Ishikawa (cell line): ENCODE results near the gene SUN1.

ENCODE experiments used
- CEBPB ChIP-seq: IDR thresholded peaks from 2 replicates; pipeline ENCODE4 v1.6.1; 2012
- CREB1 ChIP-seq: IDR thresholded peaks from 2 replicates; pipeline ENCODE4 v1.6.1; 2012; ENCODE audit warnings: low read depth
- EGR1 ChIP-seq: IDR thresholded peaks from 2 replicates; pipeline ENCODE4 v1.6.1; 2012
- EP300 ChIP-seq: IDR thresholded peaks from 2 replicates; pipeline ENCODE4 v1.6.1; 2012; ENCODE audit warnings: borderline replicate concordance
- FOXM1 ChIP-seq: IDR thresholded peaks from 2 replicates; pipeline ENCODE4 v1.6.1; 2012; ENCODE audit warnings: low read depth, borderline replicate concordance
- MAX ChIP-seq: IDR thresholded peaks from 2 replicates; pipeline ENCODE4 v1.6.1; 2012
- NFIC ChIP-seq: IDR thresholded peaks from 2 replicates; pipeline ENCODE4 v1.6.1; 2012
- RAD21 ChIP-seq: IDR thresholded peaks from 2 replicates; pipeline ENCODE4 v1.6.1; 2012; ENCODE audit warnings: low read depth
- TAF1 ChIP-seq: IDR thresholded peaks from 2 replicates; pipeline ENCODE4 v1.6.1; 2012; ENCODE audit warnings: low read depth, mild to moderate bottlenecking
- TCF12 ChIP-seq: IDR thresholded peaks from 2 replicates; pipeline ENCODE4 v1.6.1; 2012; ENCODE audit warnings: low read depth
- YY1 ChIP-seq: IDR thresholded peaks from 2 replicates; pipeline ENCODE4 v1.6.1; 2012; ENCODE audit warnings: low read depth
- TF ChIP-seq, protein P1 (sequence below): IDR thresholded peaks from 2 replicates; pipeline ENCODE4 v1.6.1; 2012; ENCODE audit warnings: low read depth, mild to moderate bottlenecking

- TF ChIP-seq TAF1: no peak
- TF ChIP-seq NFIC: no peak
- TF ChIP-seq TCF12: no peak
- TF ChIP-seq RAD21: no peak
- TF ChIP-seq, protein P1, sequence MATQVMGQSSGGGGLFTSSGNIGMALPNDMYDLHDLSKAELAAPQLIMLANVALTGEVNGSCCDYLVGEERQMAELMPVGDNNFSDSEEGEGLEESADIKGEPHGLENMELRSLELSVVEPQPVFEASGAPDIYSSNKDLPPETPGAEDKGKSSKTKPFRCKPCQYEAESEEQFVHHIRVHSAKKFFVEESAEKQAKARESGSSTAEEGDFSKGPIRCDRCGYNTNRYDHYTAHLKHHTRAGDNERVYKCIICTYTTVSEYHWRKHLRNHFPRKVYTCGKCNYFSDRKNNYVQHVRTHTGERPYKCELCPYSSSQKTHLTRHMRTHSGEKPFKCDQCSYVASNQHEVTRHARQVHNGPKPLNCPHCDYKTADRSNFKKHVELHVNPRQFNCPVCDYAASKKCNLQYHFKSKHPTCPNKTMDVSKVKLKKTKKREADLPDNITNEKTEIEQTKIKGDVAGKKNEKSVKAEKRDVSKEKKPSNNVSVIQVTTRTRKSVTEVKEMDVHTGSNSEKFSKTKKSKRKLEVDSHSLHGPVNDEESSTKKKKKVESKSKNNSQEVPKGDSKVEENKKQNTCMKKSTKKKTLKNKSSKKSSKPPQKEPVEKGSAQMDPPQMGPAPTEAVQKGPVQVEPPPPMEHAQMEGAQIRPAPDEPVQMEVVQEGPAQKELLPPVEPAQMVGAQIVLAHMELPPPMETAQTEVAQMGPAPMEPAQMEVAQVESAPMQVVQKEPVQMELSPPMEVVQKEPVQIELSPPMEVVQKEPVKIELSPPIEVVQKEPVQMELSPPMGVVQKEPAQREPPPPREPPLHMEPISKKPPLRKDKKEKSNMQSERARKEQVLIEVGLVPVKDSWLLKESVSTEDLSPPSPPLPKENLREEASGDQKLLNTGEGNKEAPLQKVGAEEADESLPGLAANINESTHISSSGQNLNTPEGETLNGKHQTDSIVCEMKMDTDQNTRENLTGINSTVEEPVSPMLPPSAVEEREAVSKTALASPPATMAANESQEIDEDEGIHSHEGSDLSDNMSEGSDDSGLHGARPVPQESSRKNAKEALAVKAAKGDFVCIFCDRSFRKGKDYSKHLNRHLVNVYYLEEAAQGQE: no peak
- TF ChIP-seq CEBPB: no peak
- no peak for TF ChIP-seq EP300
- no peak for TF ChIP-seq MAX
- TF ChIP-seq CREB1: no peak
- TF ChIP-seq EGR1: no peak
- TF ChIP-seq FOXM1: no peak
- TF ChIP-seq YY1: no peak
These were observed 85.2 kb downstream of the SUN1 start for GRCh38 chr7:917255-918117.
